GM21786 (cell line): ENCODE measurements around the gene HBM.
"Not testable (repeated sequence)": the region's sequence is repeated elsewhere in the genome, so short reads cannot be mapped to it uniquely, and the experiment has no call there.

Experiments
- ATAC-seq: cut with Tn5 transposase; IDR thresholded peaks from one replicate; pipeline ENCODE4 v1.9.1; 2021; ENCODE audit not compliant: unreplicated experiment

HBM gene

DNA sequence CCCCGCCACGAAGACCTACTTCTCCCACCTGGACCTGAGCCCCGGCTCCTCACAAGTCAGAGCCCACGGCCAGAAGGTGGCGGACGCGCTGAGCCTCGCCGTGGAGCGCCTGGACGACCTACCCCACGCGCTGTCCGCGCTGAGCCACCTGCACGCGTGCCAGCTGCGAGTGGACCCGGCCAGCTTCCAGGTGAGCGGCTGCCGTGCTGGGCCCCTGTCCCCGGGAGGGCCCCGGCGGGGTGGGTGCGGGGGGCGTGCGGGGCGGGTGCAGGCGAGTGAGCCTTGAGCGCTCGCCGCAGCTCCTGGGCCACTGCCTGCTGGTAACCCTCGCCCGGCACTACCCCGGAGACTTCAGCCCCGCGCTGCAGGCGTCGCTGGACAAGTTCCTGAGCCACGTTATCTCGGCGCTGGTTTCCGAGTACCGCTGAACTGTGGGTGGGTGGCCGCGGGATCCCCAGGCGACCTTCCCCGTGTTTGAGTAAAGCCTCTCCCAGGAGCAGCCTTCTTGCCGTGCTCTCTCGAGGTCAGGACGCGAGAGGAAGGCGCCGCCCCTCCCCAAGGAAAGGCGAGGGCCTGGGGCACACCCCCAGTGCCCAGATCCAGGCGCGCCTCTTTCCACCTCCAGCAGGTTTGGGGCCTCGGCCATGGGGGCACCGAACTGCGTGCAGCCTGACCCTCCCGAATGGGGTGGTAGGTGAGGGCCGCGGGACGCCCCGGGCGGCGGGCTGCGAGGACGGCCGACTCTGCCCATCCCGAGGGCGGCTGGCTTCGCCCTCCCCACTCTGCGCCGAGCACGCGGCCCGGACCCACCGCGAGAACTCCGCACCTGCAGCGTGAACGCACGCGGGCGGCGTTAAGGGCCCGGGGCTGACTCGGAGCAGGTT lies 15.1 kb downstream of the HBM start:
- peak; percentile 53 for ATAC-seq

DNA sequence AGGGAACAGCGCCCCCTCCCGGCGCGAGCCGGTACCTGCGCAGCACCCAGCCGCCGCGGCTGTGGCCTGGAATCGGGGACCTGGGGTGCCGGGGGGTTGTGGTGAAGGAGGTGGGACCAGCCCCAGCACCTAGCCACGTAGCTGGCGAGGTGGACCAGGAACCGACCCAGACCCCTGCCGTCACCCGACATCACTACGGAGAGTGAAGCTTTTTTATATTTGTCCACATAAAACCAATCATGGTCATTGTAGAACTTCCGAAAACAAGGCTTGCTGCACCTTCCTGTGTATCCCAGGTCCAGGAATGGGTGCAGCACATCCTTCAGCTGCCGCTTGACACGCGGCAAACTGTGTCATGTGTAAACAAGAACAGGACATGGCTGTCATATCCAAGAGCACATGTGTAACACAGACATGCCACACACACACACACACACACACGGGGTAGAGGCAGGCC lies 15.8 kb downstream of the HBM start:
- no peak for ATAC-seq

DNA sequence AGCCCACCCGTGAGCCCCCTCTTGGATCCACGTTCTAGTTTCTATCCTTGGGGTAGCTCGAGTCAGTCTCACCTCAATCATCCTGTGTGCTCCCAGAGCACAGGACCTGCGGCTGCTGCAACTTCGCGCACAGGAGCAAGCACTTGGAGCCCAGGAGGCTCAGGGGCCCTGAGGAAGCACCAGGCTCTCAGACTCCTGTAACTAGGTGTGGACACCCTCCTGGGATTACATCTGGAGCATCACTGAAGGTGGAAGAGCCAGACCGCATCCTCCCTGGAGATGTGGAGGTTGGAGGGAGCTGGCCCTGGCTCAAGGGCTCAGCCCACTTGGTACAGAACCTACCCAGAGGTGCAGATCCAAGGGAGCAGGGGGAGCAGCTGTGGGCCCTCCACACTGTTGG lies 17.2 kb downstream of the HBM start:
- no peak for ATAC-seq

DNA sequence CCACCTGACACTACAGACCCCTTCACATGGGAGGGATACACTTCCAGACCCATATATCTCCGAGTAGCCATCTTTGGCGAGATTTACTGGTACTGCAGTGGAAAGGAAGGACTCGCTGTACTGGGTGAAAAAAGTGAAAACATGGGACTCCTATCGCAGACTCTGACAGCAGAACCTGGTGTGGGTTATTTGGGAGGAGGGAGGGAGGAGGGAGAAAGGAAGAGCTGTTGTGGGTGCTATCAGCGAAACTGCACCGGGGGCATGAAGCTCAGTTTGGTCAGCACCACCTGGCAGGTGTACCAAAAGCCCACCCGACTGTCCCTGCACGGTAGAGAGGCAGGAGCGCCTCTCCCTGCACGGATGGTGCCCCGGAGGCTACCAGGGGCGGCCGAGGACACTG lies 19.4 kb downstream of the HBM start:
- ATAC-seq: no peak

DNA sequence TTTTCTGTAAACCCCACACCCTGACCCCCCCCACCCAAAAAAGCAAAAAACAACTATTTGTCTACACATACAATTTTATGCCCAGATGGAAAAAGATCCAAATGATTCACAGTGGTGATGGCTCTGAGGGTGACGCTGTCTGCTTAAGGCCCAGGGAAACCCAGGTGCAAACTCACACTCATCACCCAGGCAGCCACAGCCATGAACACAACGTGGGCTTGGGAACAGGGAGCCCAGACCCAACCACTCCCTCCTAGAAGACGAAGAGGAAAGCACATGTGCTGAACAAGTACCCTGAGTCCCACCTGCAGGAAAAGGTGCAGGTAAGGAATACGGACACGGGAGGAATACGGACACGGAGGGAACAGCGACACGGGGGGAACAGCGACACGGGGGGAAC lies 19.9 kb downstream of the HBM start:
- ATAC-seq: no peak

DNA sequence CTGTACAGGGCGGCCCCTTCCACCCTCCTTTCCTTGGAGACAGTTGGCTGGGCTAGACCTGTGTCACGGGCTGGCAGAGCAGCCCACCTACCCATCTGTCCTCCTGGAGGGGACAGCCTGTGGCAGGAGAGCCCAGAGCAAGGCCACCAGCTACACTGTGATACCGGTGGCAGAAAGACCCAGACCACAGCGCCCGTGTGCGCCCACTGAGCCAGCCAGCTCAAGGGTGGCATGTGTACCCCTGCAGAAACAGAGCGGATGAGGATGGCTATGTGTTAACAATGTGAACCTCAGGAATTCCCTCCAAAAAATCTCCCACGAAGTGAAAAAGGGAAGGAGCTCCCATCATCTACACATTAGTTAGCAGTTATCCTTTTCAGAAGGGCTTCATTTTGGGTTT lies 21.6 kb downstream of the HBM start:
- no peak for ATAC-seq

DNA sequence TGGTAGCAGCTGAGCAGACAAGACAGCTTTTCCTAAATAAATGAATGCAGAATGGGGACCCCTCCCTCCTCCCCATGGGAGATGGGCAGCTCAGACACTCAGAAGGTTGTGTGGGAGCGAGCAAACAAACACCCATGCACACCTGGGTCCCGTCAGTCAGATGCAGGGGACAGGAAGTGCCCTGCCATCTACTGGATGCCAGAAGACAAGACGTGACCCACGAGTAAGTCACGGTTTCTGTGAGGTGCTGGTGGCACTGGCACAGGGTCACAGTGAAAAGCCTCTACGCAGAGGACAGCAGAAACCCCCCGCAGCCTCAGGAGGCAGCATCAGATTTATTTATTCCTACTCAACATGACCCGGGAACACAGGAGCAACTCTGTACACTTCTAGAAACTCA lies 22.9 kb downstream of the HBM start:
- ATAC-seq: no peak

DNA sequence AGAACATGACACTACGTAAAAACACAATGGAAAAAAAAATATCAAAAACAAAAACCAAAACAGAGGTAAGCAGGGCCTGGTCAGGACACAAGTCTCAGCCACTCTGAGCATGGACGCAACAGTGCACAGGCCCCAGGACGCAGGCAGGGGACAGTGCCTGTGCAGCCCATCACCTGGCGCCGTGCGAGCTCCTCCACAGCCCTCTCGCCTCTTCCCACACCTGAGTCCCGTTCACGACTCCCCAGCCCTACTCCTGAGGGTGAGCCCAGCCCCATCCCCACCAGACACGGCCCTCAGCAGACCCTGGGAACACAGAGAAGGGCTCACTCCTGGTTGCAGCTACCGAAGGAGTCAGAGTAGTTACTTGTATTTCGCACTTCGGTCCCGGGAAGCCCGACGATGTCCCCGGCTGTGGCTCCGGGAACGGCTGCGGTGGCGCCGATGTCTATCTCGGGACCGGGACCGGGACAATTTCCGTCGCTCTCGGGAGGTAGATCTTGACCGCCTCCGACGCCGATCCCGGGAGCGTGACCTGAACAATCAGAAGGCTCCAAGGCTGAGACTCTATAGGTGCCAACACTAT lies 23.9 kb downstream of the HBM start:
- ATAC-seq: no peak

DNA sequence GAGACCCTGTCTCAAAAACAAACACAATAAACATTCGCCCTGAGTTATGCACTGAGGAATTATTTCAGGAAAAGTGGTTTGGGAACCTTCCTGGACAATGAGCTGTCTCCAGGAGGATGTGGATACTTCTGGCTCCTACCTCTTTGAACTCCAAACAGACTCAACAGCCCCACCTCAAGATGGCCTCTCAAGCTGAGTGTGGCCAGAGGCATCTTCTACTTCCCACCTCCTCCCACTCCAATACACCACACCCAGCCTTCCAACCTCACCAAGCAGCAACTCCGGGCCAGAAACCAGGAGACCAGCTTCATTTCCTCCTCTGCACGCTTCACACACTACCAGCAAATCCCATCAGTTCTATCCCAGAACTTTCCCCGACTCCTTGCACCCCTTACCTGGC lies 26.1 kb downstream of the HBM start:
- no peak for ATAC-seq

DNA sequence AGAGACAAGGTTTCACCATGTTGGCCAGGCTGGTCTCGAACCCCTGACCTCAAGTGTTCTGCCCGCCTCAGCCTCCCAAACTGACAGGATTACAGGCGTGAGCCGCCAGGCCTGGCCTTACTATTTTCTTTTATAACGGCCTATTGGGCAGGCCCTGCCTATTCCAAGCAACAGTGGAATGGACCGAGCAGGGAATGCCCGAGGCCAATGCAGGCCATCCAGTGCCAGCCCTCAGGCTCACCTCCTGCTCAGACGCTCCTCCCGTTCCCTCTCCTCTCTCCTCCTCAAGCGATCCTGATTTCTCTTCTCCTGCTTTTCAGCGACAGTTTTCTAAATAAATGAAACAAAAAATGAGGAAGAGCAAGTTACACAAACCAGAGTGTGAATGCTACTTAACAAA lies 26.9 kb downstream of the HBM start:
- no peak for ATAC-seq

DNA sequence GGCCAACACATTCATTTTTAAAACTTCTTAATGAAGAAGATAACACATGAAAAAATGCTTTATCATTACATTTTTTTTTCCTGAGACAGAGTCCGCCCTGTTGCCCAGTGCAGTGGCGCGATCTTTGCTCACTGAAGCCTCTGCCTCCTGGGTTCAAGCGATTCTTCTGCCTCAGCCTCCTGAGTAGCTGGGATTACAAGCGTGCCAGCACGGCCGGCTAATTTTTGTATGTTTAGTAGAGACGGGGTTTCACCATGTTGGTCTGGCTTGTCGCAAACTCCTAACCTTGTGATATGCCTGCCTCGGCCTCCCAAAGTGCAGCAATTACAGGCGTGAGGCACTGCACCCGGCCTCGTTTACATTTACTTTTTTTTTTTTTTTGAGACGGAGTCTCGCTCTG lies 27.7 kb downstream of the HBM start:
- ATAC-seq: no peak

DNA sequence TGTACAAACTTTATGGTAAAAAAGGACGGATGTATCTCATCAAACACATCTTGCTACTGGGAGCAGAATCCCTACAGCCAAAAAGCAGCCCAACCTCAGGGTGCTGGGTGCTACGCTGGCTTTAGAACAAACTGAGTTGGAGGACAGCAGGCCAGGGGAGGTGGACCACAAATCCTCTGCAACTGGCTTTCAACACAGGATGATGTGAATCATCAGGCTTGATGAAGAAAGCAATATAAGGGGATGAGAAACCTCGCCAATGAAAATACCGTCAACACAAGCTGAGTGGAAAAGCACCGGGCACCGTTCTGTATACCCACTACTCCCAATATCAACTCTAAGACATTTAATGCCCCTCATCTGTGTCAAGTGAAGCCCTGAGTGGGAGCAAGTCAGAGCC lies 28.7 kb downstream of the HBM start:
- no peak for ATAC-seq

DNA sequence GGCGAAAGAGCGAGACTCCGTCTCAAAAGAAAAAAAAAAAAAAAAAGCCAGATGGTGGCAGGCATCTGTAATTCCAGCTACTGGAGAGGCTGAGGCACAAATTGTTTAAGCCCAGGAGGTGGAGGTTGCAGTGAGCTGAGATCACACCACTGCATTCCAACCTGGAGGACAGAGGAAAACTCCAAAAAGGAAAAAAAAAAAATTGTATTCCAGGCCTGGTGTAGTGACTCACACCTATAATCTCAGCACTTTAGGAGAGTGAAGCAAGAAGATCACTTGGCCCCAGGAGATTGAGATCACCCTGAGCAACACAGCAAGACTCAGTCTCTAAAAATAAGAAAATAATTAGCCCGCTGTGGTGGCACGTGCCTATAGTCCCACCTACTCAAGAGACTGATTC lies 34.6 kb downstream of the HBM start:
- ATAC-seq: no peak

DNA sequence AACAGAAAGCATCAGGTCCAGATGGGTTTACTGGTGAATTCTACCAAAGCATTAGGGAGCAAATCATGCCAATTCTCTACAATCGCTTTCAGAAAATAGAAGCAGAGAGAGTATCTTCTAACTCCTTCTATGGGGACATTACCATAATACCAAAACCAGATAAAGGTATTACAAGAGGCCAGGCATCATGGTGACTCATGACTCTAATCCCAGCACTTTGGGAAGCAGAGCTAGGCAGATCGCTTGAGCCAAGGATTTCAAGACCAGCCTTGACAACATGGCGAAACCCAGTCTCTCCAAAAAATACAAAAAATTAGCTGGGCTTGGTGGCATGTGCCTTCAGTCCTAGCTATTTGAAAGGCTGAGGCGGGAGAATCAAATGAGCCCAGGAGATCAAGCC lies 37.5 kb downstream of the HBM start:
- ATAC-seq: no peak

DNA sequence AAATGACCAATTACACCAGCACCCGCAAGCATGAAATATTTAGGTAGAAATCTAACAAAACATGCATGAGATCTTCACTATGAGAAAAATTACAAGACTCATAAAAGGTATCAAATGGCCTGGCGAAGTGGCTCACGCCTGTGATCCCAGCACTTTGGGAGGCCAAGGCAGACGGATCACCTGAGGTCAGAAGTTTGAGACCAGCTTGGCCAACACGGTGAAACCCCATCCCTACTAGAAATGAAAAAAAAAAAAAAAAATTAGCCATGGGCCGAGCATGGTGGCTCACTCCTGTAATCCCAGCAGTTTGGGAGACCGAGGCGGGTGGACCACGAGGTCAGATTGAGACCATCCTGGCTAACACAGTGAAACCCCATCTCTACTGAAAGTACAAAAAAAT lies 38.3 kb downstream of the HBM start:
- not testable (repeated sequence) for ATAC-seq

DNA sequence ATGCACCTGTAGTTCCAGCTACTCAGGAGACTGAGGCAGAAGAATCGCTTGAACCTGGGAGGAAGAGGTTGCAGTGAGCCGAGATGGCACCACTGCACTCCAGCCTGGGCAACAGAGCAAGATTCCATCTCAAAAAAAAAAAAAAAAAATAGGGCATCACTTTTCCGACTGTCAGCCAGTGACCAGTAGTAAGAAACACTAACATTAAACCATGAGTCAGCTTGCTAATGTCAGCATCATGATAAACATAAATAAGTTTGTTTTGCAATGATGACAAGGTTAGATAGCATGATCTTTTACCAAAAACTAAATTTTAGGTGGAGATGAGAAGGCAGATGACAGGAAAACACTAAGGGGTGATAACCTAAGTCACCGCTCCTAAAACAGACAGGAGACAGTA lies 43.6 kb downstream of the HBM start:
- not testable (repeated sequence) for ATAC-seq

DNA sequence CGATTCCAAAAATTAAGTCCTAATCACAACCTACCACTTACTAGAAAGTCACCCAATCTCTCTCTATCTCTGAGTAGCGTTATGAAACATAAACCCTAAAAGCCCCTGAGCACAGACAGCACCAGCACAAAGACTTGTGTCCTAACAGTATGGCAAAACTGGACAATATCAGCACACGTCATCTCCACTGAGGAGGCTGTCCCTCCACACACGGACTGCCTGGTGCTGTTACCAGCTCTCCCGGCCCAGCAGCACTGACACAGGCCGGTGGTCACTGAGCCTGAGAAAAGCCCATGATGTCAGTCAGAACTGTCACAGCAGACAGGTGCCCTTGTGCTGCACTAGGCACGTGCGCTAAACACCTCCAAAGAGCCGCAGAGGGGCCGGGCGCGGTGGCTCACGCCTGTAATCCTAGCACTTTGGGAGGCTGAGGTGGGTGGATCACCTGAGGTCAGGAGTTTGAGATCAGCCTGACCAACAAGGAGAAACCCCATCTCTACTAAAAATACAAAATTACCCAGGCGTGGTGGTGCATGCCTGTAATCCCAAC lies 45.9 kb downstream of the HBM start:
- ATAC-seq: not testable (repeated sequence)

DNA sequence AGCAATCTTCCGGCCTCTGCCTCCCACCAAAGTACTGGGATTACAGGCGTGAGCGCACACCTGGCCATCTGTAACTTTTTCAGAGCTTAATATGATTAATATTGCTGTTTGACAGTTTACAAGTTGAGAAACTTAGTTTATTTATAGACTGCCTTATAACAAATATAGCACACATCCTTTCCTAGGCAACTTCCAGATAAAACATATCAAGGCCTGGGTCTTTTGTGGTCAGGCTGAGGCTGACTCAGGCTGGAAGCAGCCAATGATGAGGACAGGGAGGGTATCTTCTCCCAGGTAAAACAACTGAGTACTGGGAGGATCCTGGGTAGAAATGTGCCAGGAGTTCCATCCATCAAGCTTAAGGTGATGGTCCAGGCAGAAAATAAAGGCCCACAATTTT lies 47.2 kb downstream of the HBM start:
- no peak for ATAC-seq
